HG03565 (cell line): ENCODE results near the gene OR6Q1.
"Not testable (repeated sequence)": the region's sequence is repeated elsewhere in the genome, so short reads cannot be mapped to it uniquely, and the experiment has no call there.

Experiments used
- ATAC-seq: cut with Tn5 transposase; IDR thresholded peaks from one replicate; pipeline ENCODE4 v1.9.1; 2021; ENCODE audit warnings: mild to moderate bottlenecking, moderate library complexity; ENCODE audit not compliant: unreplicated experiment

Gene OR6Q1, protein sequence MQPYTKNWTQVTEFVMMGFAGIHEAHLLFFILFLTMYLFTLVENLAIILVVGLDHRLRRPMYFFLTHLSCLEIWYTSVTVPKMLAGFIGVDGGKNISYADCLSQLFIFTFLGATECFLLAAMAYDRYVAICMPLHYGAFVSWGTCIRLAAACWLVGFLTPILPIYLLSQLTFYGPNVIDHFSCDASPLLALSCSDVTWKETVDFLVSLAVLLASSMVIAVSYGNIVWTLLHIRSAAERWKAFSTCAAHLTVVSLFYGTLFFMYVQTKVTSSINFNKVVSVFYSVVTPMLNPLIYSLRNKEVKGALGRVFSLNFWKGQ

GRCh38 chr11:58030653-58031052 lies at the start of gene OR6Q1:
Gene OR6Q1, plus strand, starts transcription at chr11:58030953. Its CDS starts 0 bp downstream, at chr11:58030953.
- ATAC-seq, result no peak

GRCh38 chr11:57981536-57981935 lies 49.2 kb upstream of the OR6Q1 start:
- ATAC-seq, result no peak

GRCh38 chr11:57982776-57983175 lies 48.0 kb upstream of the OR6Q1 start:
- no peak for ATAC-seq

GRCh38 chr11:57983191-57983590 lies 47.6 kb upstream of the OR6Q1 start:
- no peak for ATAC-seq

DNA sequence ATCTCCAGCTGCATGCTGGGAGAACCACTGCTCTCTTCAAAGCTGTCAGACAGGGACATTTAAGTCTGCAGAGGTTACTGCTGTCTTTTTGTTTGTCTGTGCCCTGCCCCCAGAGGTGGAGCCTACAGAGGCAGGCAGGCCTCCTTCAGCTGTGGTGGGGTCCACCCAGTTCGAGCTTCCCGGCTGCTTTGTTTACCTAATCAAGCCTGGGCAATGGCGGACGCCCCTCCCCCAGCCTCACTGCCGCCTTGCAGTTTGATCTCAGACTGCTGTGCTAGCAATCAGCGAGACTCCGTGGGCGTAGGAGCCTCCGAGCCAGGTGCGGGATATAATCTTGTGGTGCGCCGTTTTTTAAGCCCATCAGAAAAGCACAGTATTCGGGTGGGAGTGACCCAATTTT lies 31.2 kb upstream of the OR6Q1 start:
- ATAC-seq, result not testable (repeated sequence)

DNA sequence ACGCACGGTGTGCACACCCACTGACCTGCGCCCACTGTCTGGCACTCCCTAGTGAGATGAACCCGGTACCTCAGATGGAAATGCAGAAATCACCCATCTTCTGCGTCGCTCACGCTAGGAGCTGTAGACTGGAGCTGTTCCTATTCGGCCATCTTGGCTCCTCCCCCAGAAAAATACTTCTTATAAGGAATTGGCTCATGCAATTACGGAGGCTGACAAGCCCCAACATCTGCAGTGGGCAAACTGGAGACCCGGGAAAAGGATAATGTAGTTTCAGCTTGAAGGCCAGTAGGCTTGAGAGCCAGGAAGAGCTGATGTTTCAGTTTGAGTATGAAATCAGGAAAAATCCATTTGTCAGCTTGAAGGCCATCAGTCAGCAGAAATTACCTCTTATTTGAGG lies 30.7 kb upstream of the OR6Q1 start:
- not testable (repeated sequence) for ATAC-seq

DNA sequence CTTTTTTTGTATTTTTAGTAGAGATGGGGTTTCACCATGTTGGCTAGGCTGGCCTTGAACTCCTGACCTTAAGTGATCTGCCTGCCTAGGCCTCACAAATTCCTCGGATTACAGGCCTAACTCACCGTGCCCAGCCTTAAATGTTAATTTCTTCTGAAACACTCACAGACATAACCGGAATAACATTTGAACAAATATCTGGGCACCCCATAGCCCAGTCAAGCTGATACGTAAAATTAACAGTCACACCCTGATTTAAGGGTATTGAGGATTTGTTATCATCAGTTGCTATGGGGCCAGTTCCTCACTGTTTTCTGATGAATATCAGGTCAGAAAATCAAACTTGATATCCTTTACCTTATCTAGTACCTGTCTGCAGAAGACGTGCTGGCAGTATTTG lies 30.1 kb upstream of the OR6Q1 start:
- no peak for ATAC-seq

GRCh38 chr11:58003036-58003435 lies 27.7 kb upstream of the OR6Q1 start:
- no peak for ATAC-seq

GRCh38 chr11:58003591-58003990 lies 27.2 kb upstream of the OR6Q1 start:
- no peak for ATAC-seq

DNA sequence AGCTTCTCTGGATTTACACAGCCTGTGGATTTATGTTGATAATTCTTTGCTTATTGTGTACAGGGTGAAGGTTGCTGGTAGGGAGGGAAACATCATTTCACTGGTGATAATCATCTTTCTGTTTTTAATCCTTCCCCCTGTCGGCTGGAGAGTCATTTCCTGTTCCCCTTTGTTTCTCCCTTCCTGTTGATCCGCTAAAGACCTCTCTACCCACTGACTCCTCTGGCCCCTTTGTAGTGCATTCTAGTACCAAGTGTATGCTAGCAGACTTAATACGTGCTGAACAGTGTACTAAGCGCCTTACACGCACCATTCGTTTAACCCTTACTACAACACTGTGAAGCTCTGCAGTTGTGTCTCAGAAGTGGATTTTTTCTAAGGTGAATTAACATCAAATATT lies 26.1 kb upstream of the OR6Q1 start:
- ATAC-seq, result no peak

GRCh38 chr11:58006940-58007339 lies 23.8 kb upstream of the OR6Q1 start:
- no peak for ATAC-seq

DNA sequence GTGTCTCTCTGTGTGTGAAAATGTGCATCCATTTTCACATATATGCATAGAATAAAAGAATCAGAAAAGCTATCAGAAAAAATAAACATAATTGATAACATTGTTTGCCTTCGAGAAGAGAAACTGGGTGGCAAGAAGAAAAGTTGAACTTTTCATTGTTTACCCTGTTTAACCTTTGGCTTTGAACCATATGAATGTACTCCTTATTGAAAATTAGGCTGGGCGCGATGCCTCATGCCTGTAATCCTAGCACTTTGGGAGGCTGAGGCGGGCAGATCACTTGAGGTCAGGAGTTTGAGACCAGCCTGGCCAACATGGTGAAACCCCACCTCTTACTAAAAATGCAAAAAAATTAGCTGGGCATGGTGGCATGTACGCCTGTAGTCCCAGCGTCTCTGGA lies 19.0 kb upstream of the OR6Q1 start:
- ATAC-seq, result no peak

GRCh38 chr11:58023435-58023931 lies 7.3 kb upstream of the OR6Q1 start, which contains the start of gene OR9Q1:
Gene OR9Q1, plus strand, starts transcription at chr11:58023881. Its CDS starts 155,564 bp downstream, at chr11:58179445.
- ATAC-seq, result no peak

- no peak for ATAC-seq
These were observed 6.1 kb upstream of the OR6Q1 start for GRCh38 chr11:58024601-58025091.

- no peak for ATAC-seq
These were observed 3.4 kb upstream of the OR6Q1 start for GRCh38 chr11:58027341-58027740.

DNA sequence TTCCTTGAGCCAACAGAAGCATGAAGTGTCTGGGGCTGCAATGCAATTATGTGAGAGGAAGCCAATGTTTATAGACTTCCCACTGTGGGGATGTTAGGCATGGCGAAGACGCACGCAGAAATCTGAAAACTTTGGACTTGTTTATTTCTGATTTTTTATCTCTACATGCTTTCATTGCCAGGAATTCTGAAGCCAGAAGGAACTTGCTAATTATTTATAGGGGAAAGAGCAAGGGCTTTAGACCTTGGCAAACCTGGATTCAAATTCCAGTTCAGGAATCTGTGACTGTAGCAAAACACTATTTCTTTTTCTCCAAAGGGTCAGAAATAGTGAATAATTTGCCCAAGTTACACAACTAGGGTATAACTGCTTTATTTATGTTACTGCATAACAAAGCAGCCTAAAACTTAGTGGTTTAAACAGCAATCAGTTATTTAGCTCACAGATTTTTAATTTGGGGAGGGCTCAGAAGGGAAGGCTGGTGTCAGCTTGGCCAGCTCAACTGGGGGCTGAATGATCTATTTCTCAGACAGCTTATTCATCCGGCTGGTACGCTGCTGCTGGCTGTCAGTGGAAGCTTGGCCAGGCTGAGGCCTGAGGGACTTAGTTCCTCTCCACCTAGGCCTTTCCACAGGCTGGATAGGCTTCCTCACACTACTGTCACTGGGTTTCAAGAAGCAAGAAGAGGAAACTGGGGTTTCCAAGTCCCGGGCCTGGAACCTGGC lies 1.9 kb upstream of the OR6Q1 start:
- no peak for ATAC-seq

- no peak for ATAC-seq
These were observed 3.7 kb downstream of the OR6Q1 start for GRCh38 chr11:58034471-58034870.

DNA sequence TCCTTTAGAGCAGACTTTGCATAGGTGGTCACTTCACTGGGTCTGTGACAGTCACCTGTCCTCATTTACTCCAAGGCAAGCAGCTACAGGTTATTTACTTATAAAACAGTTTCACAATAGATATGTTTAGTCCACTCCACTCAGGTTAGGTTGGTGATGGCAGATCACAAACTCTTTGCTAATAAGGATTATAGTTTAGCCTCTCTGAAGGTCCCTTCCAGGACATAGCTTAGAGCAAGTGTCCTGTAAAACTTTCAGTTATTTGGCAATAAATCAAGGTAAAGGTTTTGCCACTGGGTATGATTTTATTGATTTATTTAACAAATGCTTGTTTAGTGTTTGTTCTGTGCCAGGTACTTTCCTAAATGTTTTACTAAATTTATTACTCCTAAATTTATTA lies 8.8 kb downstream of the OR6Q1 start:
- no peak for ATAC-seq

GRCh38 chr11:58043379-58043778 lies 12.6 kb downstream of the OR6Q1 start:
- ATAC-seq, result no peak

DNA sequence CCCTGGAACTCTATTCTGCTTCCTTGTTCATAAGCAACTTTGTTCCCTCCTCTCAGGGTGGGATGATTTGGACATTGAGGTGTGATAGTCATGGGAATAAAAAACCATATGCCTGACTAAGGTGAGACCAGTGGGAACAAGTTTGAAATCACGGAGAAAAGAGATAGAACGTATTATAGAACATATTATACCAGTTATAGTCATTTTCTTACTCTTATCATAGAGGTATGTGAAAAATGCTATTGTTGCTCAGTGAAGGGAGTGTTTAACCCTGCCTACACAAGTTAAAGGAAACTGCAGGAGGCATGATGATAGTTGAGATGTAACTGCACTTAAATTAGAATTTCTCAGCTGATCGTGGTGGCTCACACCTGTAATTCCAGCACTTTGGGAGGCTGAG lies 15.5 kb downstream of the OR6Q1 start:
- ATAC-seq, result no peak

DNA sequence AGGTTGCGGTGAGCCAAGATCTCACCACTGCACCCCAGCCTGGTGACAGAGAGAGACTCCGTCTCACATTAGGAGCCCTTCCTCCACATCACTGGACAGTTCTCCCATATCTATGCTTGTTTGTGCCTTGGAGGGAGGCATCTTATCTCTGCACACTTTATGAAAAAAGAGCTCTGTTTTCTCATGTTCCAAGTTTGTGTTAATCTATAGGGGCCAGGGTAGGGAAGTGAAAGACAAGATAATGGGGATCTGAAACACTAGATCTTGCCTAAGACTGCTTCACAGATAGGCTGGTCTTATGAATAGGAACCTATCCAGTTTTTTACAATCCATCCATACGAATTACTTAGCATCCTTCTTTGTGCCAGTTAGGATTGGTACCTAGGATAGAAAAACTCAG lies 17.1 kb downstream of the OR6Q1 start:
- ATAC-seq, result no peak

DNA sequence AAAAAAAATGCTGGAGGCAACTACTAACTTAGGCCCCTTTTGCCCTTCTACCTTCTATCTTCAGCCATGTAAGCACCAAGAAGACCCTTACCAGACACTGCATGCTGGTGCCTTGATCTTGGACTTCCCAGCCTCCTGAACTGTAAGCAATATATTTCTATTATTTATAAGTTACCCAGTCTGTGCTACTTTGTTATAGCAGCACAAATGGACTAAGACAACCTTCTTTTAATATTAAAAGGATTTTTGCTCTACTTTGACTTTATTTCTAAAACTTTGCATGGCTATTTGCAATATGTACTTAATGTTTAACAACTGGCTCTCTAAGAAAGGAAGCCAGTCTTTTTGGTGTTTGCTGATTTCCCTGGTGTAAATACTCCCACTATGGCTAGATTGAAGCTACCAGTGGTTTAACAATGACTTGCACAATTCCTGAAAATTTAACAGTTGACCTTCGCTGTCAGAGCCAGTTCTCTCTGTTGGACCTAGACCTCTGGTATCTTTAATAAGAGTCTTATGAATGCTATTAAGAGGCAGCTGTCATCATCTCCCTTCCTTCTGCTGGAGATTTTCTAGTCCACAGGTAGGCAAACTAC lies 25.2 kb downstream of the OR6Q1 start:
- no peak for ATAC-seq
